NCI-H1436 treated with DMSO at 0.1 percent for 48 hours (cell line): ENCODE results near the gene DARS1.
"Not testable (repeated sequence)": the region's sequence is repeated elsewhere in the genome, so short reads cannot be mapped to it uniquely, and the experiment has no call there.

Experiments
- DNase-seq: peaks from one replicate; lab custom pipeline; 2025; lab: John Stamatoyannopoulos, UW

The DARS1 gene

DNA sequence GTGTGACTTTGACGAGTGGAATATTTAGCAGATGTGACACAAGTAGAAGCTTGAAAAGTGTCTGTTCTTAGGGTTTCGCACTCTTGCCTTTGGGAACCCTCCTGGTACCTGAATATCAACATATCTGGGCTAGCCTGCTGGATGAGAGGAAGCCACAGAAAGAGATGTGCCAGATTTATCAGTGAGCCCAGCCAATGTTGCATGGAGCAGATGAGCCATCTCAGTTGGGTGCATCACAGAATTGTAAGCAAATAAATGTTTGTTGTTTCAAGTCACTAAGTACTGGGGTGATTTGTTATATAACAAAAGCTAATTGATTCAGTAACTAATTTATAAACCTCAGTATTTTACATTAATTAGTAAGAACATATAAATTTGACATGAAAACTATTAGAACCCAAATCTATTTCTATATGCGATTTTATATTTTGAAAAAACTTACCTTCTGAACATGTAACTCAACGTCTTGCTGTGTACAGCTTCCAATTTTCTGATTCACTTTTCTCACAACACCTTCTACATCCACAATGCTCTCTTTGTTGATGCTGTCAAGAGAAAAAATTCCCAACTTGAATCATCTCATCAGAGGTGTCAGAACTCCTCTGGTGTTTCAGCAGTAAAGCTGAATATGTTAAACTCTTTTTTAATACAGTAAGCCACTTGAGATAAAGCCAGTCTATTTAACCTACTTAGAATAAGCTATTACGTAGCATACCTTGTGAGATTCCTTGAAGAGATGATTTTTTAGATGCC, 42.3 kb downstream of the DARS1 start:
- no peak for DNase-seq

DNA sequence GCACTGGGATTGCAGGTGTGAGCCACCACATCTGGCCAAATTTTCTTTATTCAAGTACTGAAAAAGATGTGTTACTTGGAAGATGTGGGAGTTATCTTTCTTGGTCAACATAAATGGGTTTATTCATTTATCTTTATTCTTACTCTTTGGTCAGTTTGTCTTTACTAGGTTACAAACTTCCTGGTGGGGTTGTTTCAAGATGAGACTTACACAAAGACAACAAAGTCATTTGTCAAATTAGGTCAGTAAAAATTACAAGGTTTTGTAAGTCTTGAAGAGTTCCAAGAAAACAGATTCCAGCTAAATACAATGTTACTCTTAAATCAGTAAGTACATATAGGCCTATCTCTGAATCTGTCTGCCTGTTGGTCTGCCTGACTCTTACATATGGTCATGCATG, 48.9 kb downstream of the DARS1 start:
- no peak for DNase-seq

DNA sequence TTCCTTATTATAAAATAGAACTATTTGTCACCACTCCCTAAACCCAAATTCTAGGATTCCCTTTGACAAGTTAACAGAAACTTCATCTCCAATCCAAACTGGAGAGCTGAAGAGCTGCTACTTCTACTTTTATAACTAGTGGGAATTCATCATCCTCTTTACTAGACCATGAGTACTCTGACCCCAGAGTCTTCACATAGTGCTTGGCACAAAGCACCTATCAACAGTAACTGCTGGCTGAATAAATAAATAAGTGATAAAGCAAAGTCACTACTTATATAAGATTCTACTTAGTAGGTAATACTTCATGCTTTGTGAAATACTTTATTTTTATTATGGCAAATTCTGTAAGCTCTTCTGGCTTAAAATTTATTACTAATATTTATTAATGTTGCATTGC, 49.5 kb downstream of the DARS1 start:
- no peak for DNase-seq

DNA sequence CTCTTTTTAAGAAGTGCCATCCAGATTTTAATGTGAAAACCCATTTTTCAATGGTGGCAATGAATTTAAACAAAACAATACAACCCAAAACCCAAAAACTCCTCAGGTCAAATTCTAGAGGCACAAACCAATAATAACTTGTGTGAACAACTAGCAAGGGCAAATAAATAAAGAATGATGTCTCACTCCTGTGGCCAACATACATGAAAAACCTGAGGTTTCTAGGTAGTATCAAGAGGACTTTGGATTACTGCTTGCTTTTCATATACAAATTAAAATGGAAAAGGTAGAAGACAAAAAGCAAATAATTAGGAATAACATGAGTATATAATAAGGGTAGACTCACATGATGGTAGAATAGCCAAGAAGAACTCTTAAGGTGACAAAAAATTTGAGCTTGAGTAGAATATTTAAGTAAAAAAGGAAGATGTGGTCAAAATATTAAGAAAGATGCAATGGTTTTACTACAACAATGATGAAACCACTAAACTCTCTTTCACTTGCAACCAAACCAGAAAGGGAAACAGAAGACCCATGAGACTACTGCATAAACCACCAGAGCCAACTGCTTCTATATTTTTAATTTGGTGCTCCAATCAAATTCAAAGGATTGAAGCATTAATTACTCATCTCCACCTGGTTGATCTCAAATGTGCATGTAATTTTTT, 53.5 kb downstream of the DARS1 start:
- no peak for DNase-seq

DNA sequence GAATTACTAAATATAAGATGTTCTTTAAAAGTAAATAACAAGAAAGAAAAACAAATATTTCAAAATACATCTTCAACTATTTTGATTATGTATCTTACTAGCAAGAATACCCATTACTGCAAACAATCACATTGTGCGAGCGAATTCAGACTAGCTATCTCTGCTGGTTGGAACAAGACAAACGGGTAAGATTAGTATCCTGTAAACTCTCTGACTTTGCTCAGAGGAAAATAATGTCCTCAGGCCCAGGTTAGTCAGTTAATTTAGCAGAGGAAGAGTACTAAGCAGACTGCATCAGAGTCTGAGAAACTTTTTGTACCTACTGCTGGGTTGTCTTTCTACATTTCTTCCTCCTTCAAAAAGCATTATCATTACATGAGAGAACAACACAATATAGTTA, 58.8 kb downstream of the DARS1 start:
- DNase-seq = no peak

DNA sequence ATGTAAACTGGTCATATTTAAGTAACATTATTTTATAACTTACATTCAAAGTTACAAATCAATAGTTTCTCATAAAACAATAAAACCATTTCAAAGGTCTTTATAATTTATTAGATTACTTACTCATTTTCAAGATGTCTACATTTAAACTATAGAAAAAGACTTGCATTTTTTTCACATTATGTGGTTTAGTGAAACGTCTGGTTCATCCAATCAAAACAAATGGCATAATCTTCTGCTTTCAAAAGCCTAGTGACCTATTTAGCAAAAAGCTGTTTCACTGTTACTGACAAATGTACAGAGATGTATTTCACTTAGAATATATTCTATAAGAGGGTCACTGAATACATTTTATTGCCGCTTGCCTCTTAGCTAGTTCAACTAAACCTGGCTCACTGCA, 59.9 kb downstream of the DARS1 start:
- DNase-seq = no peak

DNA sequence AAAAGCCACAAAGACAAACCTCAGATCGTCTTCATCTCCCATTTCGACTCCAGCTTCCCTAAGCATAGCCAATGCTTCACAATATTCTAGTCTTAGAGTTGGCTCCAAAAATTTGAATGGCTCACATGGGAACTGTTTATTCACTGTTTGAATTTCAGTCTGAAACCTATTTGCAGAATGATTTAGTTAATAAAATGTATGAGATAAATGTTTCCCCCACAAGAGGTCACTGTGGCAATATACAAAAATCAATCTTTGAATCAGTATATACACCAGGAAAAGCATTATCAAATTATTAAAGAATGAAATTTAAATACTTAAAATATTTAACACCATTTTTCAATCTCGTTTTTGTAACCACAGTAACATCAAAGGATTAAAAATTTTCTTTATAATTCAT, 69.2 kb downstream of the DARS1 start:
- DNase-seq = no peak

DNA sequence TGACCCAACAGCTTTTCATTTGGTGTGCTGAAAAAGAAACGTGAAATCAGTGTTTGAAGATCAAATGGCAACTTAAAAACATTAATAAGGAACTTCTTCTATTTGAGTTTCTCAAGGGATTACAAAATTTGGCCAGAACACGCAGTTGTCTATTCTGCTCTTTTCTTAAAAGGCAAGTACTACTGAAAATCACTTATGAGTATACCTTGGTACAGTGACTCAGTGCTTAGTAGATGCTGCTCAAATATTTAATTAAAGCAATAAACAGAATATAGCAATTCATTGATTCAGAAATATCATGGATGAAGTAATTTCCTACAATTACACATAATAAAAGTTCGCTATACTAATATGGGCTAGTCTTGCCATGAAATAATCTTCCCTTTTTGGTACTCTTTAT, 70.9 kb downstream of the DARS1 start:
- no peak for DNase-seq

DNA sequence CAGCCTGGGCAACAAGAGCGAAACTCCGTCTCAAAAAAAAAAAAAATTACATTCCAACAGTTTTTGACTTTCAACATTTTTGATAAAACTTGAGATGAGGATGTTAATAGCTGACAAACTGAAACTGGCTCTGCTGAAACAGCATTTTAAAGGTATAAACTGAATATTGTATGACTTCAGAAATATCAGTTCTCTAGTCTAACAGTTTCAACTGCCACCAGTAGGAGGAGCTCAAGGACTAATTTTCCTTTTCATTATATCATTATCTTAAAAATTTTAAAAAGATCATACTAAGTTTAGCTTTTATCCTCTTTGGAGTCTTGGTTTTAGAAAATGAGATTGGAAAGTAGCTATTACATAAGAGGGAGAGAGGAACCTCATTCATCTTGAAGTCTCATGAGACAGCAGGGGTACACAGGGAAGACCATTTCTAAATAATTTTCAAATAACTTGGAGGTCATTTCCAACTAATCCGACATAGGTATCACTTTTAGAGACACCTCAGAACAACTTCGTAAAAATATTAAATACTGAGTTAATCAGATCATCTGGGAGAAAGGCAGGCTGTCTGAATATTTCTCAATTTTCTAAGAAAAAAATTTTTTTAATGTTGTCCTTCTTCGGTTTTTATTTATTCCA, 71.6 kb downstream of the DARS1 start:
- no peak for DNase-seq

DNA sequence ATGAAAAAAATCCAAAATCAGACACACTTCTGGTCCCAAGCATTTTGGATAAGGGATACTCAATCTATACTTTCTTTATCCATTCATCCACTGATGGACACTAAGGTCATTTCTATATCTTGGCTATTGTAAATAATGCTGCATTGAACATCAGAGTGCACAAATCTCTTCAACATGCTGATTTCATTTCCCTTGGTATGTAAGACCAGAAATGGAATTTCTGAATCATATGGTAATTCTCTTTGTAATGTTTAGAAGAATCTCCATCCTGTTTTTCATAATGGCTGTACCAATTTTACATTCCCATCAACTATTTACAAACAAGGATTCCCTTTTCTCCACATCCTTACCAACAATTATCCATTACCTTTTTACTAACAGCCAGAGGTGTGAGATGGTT, 75.5 kb downstream of the DARS1 start:
- DNase-seq = no peak

DNA sequence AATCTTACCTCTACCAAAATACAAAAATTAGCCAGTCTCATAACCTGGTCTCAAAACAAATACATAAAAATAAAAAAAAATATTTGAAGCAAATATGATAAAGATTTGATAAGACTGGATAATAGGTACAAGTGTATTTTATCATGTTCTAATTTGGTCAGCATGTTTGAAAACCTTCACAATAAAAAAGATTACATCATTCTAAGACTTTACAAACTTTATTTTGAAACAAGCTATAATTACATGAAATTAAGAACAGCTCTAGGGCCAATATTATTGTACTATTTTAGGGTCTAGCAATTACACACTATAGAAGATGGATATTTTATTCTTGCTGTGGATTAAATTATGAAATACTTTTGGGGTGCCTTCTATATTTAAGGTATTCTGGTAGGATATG, 79.7 kb downstream of the DARS1 start:
- DNase-seq = no peak

DNA sequence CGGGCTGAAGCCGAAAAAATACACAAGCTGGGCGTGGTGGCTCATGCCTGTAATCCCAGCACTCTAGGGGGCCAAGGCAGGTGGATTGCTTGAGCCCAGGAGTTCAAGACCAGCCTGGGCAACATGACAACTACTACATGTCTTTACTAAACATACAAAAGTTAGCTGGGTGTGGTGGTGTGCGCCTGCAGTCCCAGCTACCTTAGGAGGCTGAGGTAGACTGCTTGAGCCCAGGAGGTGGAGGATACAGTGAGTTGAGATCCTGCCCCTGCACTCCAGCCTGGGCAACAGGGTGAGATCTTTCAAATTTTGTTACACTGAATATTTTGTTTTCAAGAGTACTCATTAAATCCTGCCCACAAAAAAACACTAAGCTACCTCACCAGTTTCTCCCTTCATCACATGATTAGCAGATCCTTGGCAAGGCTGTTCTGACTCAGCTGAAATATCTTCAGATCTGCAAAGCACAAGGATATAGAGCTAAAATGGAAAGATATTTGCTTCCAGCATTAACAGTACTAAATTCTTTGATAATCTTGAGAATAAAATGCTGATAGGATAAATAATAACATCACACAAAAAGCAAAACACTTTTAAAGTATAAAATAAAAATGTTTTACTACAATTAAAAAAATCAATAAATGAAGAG, 81.0 kb downstream of the DARS1 start:
- no peak for DNase-seq

DNA sequence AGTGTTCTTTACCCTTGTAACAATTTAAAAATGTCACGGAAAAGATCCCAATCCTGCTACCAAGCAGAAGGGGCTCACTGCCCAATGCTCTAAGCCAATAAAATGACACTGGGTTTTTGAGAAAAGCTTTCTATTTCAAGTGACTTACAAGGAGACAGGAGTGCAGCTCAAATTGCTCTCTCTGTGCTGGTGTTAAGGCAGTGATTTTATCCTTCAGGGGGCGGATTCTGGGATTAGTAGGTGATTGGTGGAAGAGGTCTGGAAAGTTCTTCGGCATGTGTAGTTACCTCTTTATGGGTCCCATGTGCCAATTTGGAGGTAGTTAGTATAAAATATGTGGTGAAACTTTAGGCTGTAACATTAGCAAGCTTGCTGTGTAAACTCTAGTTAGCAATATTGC, 81.8 kb downstream of the DARS1 start:
- no peak for DNase-seq

DNA sequence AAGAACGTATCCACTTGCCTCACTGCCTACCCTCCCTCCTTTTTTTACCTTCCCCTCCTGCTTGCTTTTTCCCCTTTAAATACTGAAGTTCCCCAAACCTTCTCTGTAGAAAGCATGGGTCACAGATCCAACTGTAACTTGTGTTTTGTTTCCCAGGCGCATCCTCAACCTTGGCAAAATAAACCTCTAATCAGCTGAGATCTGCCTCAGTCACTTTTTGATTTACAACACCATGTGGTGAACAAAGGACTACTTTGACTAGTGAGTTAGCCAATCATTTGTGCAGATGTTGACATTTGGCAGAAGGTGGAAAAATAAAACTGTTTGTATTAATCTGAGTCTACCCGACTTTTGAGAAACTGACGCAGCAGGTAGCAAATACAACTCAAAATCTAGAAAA, 85.9 kb downstream of the DARS1 start:
- no peak for DNase-seq

DNA sequence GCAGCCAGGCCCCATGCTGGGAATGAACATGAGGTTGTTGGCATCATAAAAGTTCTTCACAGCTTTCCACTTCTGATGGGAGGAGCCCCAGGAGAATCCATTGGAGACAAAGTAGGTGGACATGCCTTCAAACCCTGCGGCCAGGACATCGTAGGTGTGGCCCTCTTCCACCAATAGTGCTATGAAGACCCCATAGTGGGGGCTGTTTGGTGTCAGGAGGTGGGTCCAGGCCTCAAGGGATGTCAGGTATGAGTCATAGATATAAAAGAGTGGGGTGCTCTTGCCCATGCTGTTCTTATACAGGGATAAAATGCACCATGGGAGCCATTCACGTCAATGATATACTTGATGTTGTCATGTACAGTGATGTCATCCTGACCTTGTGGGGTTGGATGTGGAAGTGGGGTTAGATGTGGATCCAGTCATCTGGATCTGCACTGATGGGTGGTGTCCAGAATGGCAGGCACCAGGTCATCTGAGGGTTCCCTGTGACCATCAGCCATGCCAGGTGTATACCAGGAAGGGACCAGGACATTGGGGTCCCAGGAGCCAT, 87.1 kb downstream of the DARS1 start:
- DNase-seq = no peak

DNA sequence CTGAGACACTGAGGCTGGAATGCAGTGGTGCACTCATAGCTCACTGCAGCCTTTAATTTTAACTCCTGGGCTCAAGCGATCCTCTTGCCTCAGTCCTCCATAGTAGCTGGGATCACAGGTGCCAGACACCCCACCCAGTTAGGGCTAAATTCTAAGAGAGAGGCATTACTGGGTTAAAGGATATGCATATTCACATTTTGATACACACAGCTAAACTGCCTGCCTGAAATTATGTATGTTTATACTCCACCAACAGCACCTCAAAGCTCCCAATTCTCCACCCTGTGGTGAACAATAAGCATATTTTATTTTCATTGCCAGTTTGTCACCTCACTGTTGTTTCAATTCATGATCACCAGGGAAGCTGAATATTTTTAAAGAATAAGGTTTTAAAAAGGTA, 90.5 kb downstream of the DARS1 start:
- no peak for DNase-seq

DNA sequence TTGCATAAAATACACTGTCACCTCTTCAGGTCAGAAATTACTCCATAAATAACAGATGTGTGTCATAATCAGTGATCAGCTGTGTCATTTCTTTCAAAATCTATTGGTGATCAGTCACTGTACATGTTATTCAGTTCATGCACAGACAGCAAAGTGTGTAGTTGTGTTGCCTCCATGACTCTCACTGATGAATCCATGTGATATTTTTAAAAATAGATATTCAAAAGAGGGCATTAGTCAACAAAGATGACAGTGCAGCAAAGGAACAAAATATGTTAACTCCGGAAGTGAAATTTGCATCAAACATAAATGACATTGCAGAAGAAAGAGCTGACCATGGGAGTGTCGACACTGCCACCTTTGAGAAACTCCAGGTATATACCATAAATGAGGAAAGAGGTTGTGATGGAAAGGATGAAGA, 92.0 kb downstream of the DARS1 start:
- DNase-seq = no peak

DNA sequence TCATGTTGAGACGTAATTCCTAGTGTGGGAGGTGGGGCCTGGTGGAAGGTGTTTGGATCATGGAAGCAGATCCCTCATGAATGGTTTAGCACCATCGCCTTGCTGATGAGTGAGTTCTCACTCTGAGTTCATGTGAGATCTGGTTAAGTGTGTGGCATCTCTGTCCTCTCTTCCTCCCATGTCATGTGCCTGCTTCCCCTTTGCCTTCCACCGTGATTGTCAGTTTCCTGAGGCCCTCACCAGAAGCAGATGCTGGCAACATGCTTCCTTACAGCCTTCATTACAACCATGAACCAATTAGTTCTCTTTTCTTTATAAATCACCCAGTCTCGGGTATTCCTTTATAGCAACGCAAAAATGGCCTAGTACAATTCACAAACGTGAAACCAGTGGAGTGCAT, 94.6 kb downstream of the DARS1 start:
- no peak for DNase-seq

DNA sequence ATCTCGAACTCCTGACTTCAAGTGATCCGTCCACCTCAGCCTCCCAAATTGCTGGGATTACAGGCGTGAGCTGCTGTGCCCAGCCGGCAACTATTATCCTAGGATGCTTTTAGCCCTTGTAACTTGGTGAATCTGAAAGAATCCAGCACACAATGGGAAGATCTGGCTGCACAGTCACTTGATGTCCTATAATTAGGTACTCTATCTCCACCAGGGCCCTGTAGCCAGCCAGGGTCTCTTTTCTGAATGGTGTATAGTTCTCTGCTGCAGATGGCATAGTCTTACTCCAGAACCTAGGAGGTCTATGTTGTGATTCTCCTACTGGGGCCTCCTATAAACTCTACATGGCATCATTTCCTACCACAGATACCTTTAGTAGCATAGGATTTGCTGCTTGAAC, 95.3 kb downstream of the DARS1 start:
- DNase-seq = no peak

DNA sequence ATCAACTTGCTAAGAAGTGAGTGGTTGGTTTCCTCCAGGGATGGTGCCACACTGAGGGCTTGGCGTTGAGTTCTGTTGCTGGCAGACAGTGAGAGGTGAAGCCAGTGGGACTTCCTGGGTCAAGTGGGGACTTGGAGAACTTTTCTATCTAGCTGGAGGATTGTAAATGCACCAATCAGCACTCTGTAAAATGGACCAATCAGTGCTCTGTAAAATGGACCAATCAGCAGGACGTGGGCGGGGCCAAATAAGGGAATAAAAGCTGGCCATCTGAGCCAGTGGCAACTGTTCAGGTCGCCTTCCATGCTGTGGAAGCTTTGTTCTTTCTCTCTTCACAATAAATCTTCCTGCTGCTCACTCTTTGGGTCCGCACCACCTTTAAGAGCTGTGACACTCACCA, 96.8 kb downstream of the DARS1 start:
- DNase-seq = not testable (repeated sequence)

DNA sequence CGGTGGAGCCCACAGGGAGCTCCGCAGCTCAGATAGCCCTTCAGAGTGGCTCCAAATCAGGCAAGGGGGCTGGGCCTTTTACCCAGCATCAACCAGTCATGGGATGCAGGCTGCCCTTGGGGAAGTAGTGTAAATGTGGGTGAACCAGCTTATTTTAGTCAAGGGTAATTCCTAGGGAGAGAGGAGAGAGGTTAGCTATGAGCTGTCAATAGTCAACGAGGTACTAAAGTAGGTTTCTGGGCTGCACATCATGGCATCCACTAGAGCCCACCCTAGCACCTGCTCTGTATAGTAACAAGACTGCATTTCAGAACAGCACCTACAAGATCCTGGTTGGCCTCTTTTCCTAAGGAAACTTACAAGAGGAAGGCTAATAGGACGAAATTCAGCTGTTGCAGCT, 99.7 kb downstream of the DARS1 start:
- DNase-seq = no peak

DNA sequence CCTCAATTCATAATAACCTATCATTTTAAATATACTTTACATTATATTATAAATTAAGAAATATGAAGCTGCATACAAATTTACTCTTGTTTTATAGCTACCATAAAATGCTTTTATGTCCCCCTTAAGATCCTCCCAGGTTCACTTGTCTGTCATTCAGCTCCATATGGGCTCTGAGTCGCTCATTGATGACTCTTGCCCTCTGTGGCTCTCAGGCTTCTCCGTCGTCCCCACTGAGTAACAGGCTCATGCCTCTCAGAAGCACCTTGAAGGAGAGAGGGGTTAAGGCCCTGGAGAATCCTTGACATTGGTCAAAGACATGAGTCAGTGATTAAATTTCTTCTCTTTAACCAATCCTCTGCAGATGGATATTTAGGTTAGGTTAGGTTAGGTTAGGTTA, 103.0 kb downstream of the DARS1 start:
- DNase-seq = no peak

DNA sequence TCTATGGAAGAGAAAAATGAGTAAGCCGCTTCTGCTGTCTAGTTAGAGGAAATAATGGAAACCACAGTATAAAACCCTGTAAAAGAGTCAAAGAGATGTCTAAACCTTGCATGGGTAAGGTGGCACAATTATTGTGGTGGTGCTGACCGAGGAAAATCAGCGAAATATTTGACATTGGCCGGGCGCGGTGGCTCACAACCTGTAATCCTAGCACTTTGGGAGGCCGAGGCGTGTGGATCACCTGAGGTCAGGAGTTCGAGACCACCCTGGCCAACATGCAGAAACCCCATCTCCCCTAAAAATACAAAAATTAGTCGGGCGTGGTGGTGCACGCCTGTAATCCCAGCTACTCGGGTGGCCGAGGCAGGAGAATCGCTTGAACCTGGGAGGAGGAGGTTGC, 108.7 kb downstream of the DARS1 start:
- not testable (repeated sequence) for DNase-seq
